LNCAP (cell line): ENCODE data around the gene DAAM1.

Experiments
- CTCF ChIP-seq: fragments of 450-650 bp; IDR thresholded peaks from 2 replicates; pipeline ENCODE4 v1.5.1; 2017; ENCODE audit warnings: mild to moderate bottlenecking

Gene DAAM1

GRCh38 chr14:59188461-59189090, at the start of gene DAAM1:
Gene DAAM1, plus strand, starts transcription at chr14:59188667. Its CDS starts 74,811 bp downstream, at chr14:59263478.
- TF ChIP-seq CTCF: no peak

- no peak for TF ChIP-seq CTCF
Measured at GRCh38 chr14:59139324-59139723, 49.1 kb upstream of the DAAM1 start.

- TF ChIP-seq CTCF: no peak
Measured at GRCh38 chr14:59140106-59140843, 48.2 kb upstream of the DAAM1 start.

- no peak for TF ChIP-seq CTCF
Measured at GRCh38 chr14:59146484-59146883, 42.0 kb upstream of the DAAM1 start.

- no peak for TF ChIP-seq CTCF
Measured at GRCh38 chr14:59147007-59147406, 41.5 kb upstream of the DAAM1 start.

- no peak for TF ChIP-seq CTCF
Measured at GRCh38 chr14:59148334-59148900, 40.0 kb upstream of the DAAM1 start.

GRCh38 chr14:59150990-59151389, 37.5 kb upstream of the DAAM1 start:
- no peak for TF ChIP-seq CTCF
